ENCODE data around the gene ATXN10.
"Not testable (repeated sequence)": the region's sequence is repeated elsewhere in the genome, so short reads cannot be mapped to it uniquely, and the experiment has no call there.

Gene ATXN10, protein sequence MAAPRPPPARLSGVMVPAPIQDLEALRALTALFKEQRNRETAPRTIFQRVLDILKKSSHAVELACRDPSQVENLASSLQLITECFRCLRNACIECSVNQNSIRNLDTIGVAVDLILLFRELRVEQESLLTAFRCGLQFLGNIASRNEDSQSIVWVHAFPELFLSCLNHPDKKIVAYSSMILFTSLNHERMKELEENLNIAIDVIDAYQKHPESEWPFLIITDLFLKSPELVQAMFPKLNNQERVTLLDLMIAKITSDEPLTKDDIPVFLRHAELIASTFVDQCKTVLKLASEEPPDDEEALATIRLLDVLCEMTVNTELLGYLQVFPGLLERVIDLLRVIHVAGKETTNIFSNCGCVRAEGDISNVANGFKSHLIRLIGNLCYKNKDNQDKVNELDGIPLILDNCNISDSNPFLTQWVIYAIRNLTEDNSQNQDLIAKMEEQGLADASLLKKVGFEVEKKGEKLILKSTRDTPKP

DNA sequence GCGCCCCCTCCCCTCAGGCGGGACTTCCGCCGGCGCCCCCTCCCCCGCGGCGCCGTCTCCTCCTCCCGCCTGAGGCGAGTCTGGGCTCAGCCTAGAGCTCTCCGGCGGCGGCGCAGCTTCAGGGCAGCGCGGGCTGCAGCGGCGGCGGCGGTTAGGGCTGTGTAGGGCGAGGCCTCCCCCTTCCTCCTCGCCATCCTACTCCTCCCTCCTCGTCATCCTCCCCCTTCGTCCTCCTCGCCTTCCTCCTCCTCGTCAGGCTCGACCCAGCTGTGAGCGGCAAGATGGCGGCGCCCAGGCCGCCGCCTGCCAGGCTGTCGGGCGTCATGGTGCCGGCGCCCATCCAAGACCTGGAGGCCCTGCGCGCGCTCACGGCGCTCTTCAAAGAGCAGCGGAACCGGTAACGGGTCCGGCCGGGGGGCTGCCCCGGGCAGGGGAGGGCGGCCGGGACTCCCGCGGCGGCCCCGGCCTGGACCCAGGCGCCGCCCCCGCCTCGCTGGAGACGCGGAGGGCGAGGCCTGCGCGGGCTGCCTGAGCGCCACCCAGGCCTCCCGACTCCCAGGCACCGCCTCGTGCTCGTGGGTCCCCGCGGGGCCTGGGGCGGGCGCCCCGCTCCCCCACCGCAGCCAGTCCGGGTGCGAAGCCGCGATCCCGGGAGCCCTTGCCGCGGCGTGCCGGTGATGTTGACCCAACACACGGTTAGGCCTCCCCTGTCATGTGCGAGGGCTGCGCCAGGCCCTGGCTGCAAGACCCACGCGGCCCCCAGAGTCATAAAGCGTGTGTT, at the start of gene ATXN10:
Gene ATXN10, plus strand, starts transcription at position 52 of the 781 bp plus-strand sequence. Its CDS starts 230 bp downstream, at position 282.
- DNase-seq (ENCODE audit: insufficient read length, low spot score) (peak; percentile 62), FAIRE-seq (peak; percentile 80)

DNA sequence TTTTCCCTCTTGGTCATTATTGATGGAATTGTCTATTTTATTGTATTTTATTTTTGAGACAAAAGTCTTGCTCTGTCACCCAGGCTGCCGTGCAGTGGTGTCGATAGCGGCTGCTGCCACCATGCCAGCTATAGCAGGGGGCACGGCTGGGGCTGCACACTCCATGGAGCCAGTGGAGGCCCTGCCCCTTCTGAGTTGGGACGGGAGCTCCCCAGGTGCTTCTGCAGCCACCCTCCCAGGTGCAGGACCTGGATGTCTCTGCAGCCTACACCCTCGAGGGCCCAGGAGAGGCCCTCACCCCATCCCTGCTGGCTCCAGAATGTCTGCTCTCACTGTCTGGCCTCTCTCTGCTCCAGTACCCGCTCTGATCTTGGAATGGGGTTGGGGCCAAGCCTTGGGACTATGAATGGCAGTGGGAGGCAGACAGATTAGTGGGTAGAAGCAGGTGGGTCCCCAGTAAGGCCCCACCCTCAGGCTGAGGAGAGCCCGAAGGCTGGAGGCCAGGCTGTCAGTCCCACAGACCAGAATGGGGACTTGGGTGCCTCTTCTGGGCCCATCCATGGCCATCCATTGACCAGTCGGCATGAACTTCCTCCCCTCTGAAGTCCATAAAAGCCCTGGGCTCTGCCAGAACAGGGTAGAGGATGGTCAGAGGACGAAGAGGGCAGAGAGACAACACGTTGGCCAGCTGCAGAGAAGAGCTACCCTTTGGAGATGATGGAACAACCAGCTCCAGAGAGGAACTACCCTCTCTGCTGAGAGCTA, 49.6 kb upstream of the ATXN10 start:
- DNase-seq (ENCODE audit: insufficient read length, low spot score) (no peak), FAIRE-seq (no peak)

DNA sequence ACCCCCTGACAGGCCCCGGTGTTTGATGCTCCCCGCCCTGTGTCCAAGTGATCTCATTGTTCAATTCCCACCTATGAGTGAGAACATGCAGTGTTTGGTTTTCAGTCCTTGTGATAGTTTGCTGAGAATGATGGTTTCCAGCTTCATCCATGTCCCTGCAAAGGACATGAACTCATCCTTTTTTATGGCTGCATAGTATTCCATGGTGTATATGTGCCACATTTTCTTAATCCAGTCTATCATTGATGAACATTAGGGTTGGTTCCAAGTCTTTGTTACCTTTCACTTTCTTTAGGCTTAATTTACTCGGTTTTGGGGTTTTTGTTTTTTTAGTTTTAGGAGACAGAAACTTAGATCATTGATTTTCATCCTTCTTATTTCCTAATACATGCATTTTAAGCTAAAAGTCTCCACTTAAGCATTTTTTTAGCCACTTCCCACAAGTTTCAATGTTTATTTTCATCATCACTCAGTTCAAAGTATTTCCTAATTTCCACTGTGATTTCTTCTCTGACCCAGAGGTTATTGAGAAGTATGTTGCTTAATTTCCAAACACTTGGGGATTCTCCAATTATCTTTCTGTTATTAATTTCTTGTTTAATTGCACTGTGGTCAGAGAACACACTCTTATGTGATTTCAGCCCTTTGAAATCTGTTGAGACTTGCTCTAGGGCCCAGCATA, 48.0 kb upstream of the ATXN10 start:
- FAIRE-seq; DNase-seq (ENCODE audit: insufficient read length, low spot score): not testable (repeated sequence)

DNA sequence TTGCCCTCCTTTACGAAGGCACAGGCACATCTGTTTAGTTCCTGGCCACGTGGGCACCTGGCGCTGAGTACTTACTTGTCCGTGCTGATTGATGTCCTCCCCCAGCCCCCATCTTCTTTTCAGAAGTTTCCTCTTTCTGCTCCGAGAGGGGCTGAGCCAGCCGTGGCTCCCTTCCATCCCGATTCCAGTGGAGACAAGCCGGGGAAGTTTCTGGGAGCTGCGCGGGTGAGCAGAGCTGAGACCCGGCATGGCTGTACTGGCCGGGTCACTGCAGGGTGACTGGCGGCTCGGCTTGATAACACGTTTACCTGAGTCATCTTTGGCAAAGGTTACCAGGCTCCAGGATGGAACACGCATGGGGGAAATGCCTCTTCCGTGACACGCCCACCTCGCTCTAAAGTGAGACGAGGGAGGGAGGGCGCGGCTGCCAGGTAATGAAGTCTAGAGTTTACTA, 45.4 kb upstream of the ATXN10 start:
- no peak for FAIRE-seq
- DNase-seq (ENCODE audit: insufficient read length, low spot score) = no peak

DNA sequence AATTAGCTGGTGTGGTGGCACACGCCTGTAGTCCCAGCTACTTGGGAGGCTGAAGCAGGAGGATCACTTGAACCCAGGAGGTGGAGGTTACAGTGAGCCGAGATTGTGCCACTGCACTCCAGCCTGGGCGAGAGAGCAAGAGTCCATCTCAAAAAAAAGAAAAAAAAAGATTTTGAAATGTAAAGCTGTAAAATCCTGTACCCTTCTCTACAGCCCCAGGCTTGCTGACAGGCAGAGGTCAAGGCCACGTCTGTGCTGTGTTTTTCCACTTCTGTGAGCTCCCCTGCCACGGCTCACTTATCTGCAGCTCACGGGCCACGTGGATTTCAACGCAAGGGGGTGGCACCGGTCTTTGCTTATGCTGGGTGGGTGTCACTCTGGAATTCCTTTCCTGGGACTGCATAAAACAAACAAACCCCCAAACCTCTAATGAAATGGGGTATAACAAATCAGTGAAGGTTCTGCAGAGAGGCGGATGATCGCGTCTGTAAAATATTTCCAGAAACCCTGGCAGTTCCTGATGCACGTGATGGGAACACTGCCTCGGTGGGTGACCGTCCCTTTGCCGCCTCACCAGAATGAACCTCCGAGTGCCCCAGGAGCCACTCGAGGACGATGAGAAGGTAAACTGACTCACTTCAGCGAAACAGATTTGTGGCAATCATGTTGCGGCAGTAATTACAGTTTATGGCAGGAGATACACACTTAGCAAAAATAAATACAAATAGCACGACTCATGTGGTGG, 44.0 kb upstream of the ATXN10 start:
- no peak for FAIRE-seq
- DNase-seq (ENCODE audit: insufficient read length, low spot score) = no peak

DNA sequence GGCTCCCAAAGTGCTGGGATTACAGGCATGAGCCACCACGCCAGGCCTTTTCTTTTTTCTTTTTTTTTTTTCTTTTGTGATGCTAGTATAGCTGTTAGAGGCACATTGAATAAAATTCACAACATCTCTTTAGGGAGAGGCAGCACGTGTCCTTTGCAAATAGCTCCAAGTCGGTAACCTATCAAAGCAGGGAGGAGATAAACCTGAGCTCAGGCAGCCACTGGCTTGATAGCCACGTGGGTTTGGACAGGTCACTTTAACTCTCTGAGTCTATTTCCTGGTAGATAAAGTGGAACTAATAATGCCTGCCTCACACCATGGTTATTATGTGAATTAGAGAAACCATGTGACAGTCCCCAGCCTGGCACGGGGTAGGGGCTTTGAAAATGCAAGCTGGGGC, 43.1 kb upstream of the ATXN10 start:
- DNase-seq (ENCODE audit: insufficient read length, low spot score) (no peak), FAIRE-seq (no peak)

DNA sequence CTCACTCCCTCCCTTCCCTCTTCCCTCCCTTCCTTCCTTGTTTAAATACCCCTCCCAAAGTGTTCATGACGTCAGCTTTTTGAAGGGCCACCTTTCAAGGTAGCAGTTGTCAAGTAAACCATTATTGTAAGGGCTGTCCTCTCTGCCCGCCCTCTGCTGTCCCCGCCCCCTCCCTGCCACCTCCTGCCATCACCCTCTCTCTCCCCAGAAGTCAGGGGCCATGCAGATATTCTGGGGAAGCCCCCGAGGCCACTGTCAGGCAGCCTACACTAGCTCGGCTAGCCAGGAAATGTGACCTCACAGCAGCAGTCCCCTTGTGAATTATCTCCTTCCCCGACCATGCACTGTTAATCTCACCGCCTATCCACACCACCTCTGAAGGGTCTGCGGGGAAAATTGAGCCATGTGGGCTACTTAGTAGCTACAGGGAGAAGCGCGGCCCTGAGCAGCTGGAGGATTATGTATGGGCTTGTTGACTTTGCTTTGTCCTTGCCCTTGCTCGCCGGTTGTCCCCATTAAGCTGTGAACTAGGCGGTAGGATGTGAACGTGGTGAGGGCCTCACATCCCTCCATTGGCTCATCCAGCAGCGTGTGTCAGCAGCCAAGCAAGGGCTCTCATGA, 42.1 kb upstream of the ATXN10 start:
- DNase-seq (ENCODE audit: insufficient read length, low spot score) = no peak
- no peak for FAIRE-seq

DNA sequence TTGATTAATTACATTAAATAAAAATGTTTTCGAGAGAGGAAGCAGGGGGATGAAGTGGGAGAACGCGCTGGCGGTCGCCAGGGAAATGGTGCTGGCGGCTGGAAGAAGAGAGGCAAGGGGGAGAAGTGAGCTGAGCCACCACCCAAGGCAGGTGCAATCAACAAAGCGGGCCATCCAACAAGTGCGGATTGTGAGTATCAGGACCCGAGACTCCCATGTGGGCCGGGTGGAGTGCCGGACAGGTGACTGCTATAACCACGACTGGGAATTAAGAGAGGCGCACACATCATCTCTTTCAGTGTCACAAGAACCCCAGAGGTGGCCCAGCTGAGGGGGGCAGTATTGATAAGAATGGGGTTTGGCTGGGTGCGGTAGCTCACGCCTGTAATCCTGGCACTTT, 41.2 kb upstream of the ATXN10 start:
- DNase-seq (ENCODE audit: insufficient read length, low spot score) (no peak), FAIRE-seq (no peak)

DNA sequence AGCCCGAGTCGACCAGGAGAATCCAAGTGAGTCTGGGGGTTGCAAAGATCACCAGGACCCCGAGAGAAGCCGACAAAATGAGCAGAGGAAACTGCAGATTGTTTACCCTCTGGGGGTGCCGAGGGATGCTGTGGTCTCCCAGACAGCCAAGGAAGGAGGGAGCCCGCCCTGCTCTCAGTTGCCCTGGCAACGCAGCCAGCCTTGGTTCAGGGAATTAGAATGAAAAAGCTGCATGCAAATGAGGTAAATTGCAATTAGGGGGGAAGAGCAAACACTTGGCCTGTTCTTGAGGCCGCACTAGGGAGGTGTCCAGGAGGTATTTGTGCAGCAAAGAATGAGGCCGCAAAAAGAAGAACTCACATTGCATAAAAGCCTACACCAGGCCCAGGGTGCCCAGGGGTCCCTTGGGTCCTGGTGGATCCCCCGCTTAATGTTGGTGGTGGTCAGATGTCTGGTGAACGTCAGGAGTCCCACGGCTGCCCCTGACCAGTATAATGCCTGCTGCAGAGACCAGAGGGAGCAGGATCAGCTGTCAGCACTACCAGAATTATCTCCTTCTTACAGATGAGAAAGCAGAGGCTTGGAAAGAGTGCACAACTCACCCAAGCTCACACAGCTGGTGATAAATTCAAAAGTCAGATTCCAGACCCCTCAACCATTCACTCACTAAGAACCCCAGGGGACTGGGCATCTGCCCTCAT, 40.3 kb upstream of the ATXN10 start:
- FAIRE-seq (no peak), DNase-seq (ENCODE audit: insufficient read length, low spot score) (no peak)

DNA sequence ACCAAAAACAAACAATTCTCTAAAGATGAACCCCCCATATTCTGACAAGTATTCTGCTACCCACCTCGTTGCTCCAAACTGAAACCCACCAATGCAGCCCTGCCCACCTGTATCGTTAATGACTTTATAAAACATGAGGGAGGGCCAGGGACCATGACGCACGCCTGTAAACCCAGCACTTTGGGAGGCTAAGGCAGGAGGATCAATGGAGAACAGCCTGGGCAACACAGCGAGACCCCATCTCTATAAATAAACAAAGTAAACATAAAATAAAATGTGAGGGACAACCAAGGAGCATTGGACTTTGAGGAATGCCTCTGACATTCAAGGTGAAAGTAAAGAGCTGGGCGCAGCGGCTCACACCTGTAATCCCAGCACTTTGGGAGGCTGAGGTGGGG, 39.8 kb upstream of the ATXN10 start:
- FAIRE-seq (no peak), DNase-seq (ENCODE audit: insufficient read length, low spot score) (no peak)

DNA sequence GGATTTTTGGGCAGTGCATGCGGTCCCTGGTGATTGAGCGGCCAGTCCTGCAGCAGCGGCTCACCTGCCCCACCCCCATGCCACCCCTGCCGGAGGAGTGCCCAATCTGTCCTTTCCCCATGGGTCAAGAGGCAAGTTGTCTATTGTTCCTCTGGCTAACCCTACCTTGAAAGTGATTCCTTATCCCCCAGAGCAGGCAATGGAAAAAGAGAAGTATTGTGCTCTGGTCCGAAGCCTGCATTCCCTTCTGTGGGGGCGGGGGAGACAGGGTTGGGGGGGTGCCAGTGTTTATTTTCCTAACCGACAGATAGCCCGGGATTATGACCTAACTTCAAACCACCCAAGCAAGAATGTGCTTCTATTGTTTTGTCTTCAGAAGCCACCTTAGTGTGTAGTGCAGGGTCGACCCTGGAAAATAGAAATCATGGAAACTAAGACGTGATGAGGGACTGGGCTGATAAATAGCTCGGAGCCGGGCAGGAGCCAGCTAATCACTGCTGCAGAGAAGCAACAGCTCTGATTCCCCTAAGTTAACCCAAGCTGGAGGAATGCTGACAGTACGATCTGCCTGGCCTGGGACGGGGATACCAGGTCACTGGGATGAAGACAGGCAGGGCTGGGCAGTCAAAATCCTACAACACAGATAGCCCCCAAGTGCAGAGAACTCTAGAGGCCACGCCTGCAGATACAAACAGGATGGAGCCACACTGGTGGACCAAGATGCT, 38.7 kb upstream of the ATXN10 start:
- no peak for FAIRE-seq
- no peak for DNase-seq (ENCODE audit: insufficient read length, low spot score)

DNA sequence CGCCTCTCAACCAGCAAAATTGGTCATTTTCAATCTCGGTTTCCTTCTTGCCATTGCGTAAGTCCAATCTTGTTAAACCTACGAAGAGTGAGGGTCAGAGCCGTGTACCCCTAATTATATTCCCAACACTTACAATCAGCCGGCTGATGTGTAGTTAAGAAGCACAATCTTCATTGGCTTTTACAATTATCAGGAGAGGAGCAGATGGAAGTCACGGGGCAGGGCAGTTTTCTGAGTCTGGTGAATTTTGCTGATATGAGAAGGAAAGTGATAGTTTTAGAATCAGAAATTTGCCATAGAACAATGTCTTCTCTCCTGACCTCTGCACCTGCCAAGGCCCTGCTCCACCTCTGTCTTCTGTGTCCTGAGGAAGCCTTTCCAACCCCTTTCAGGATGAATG, 35.0 kb upstream of the ATXN10 start:
- FAIRE-seq (no peak), DNase-seq (ENCODE audit: insufficient read length, low spot score) (no peak)

DNA sequence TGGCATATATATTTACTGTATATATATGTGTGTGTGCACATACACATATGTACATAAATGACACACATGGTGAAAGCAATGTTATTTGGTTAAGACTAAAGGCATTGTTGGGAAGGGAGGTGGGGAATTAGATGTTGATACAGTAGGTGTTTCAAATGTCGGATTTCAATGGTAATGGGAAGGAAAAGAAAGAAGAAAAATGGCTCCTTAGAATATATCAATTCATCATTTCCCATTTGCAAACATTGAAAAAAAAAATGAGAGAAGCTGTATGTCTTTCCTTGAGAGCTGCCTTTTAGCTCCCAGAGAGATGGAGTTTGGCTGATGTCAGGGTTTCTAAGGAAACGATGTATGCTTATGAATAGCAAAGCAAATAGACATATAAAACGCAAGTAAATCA, 33.4 kb upstream of the ATXN10 start:
- FAIRE-seq = no peak
- no peak for DNase-seq (ENCODE audit: insufficient read length, low spot score)

DNA sequence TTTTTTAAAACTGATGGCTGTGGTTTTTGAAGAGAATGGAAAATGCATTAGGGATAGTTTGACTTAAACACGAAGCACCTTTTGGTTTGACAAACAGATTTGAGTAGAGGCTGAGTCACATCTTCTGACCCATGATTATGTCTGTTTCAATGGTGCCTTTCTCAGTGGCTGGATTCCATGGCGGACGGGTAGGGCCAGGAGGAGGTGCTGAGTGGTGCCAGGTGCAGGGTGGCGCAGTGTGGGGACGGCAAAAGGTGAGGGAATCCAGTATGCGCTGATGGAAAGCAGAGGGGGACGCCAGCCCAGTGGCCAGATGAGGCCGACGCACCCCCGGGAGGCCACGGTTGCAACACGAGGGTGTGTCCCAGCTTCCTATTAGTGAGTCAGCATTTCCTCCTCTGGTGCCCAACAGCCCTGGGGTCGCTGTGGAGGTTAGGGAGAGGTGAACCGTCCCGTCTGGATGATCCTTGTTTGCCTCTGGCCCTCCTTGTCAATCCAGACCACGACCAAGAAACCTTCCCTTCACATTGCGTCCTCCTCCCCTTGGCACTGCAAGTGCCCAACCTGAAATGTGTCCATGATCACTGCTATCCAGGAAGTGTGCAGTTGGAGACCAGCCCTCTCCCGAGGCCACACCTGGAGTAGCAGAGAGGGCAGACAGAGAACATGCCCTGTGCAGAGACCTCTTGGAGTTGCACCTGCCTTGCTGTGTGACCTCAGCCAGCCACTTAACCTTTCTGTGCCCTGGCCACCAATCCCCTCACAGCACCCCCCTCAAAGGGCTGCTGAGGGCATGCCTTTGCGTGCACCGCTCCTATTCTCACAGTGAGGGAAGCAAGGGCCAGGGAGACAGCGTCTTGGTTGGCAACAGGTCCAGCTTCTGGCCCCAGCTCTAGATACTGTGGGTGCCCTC, 32.5 kb upstream of the ATXN10 start:
- FAIRE-seq (no peak), DNase-seq (ENCODE audit: insufficient read length, low spot score) (no peak)

DNA sequence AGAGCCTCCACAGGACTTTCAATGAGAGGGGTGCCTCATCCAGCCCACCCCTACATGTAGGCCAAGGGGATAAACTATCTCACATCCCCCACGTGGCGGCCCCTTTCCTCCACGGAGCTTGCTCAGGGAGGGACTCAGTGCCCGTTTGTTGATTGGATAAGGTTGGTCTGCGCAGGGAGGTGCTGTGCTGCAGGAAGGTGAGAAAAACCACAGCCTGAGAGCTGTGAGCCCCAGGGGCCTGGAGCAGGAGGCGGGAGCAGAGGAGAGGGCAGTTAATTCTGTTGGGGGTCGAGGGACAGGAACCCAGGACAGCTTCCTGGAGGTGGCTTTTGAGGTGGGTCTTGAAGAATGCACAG, 31.9 kb upstream of the ATXN10 start:
- no peak for FAIRE-seq
- DNase-seq (ENCODE audit: insufficient read length, low spot score) = no peak

DNA sequence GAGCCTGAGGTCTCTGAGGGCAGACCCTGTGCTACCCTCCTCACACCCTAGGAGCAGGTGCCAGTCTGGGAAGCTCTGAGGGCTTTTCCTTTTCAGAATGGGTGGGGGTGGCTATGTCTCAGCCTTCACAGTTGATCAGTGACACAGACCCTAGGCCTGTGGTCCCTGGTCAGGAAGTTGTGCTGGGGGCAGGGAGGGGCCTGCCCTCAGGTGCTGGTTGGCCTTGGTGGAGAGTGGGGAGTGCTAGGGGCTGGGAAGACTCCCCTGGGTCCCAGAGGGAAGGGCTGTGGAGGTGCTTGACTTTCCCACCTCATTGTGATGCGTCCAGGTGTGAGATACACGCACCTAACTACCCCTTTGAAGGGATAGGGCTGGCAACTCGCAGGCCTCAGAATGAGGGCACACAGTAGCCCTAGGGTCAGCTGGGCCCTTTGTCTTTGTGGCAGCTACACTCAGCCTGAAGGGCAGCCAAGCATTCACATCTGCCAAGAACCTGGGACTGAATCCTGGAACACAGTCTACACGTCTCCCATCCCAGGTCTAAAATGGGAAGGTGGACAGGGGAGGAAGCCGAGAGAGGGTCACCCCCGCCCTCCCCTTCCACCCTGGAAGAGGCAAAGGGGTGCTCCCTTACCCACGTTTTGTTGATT, 31.2 kb upstream of the ATXN10 start:
- FAIRE-seq = no peak
- no peak for DNase-seq (ENCODE audit: insufficient read length, low spot score)

All from GM19239 (cell line).